ENCODE results near the gene ST13. TPM values are rescaled to one million over a fixed set of nuclear protein-coding genes. Genes with fewer than 3 reads are reported as not detected.
"Not testable (repeated sequence)": the region's sequence is repeated elsewhere in the genome, so short reads cannot be mapped to it uniquely, and the experiment has no call there.

ST13 gene
- total RNA-seq, 1 experiment from 2014 or later: 301 TPM

GRCh38 chr22:40868379-40868778 lies 11.9 kb upstream of the ST13 start:
- H3K27me3 ChIP-seq (ENCODE audit: insufficient read depth, low read length); H3K9me3 ChIP-seq (ENCODE audit: control insufficient read depth in 1 of 2, insufficient read depth in 1 of 2, low read depth in 1 of 2, low read length in 2 of 2); H4K20me1 ChIP-seq (ENCODE audit: insufficient read depth); DNase-seq (ENCODE audit: low read depth, low spot score); H3K4me3 ChIP-seq (replicated peaks in 1 of 2; ENCODE audit: low read depth in 1 of 2, low read length in 2 of 2); H2AFZ ChIP-seq (ENCODE audit: low read depth, low read length, poor library complexity, severe bottlenecking); H3K9ac ChIP-seq (ENCODE audit: low read length); H3K9me2 ChIP-seq (ENCODE audit: insufficient read depth); H3K4me2 ChIP-seq (ENCODE audit: low read length); BruUV-seq (replicated peaks); CTCF ChIA-PET; RAD21 ChIA-PET (ENCODE audit: low non-redundant PET in 1 of 2, low total read pairs in 2 of 2, uncharacterized antibody in 2 of 2, unreplicated experiment in 2 of 2); intact Hi-C loops (cut with micrococcal nuclease); ATAC-seq; H3K27ac ChIP-seq (ENCODE audit: low read depth, low read length); H3K4me1 ChIP-seq (ENCODE audit: control insufficient read depth in 1 of 2, insufficient read depth in 2 of 2, low read length in 2 of 2): not testable (repeated sequence)
- H3K79me2 ChIP-seq (ENCODE audit: insufficient read depth, low read length): peaks cover 38% of the 10 kb centered on the region
- POLR2A ChIA-PET: interaction anchor here (2.0 kb wide), 1 partner anchor 12 kb away, joined by 9 read pairs; the partner anchor contains the start of genes ST13 and XPNPEP3
- peaks cover 16 to 17% of the 10 kb centered on the region in 2 experiments; a peak in 3 of 4 replicates for H3K36me3 ChIP-seq (ENCODE audit: control insufficient read depth in 1 of 2, insufficient read depth in 2 of 2, low read length in 2 of 2)

GRCh38 chr22:40867109-40867508 lies 10.7 kb upstream of the ST13 start:
- POLR2A ChIA-PET: interaction anchor here (2.0 kb wide), 1 partner anchor 10 kb away, joined by 9 read pairs; the partner anchor contains the start of genes ST13 and XPNPEP3
- BruUV-seq (replicated peaks): no TSS peak
- ATAC-seq: no peak

GRCh38 chr22:40862537-40862936 lies 6.1 kb upstream of the ST13 start:
- Histone ChIP-seq H3K4me2 (ENCODE audit: low read length) (no peak overlapping the region), H3K9me2 (ENCODE audit: insufficient read depth) (no peaks in the 10 kb centered on the region), H4K20me1 (ENCODE audit: insufficient read depth) (no peaks in the 10 kb centered on the region; the same call in 1 of the 2 replicates), H3K4me1 (ENCODE audit: control insufficient read depth in 1 of 2, insufficient read depth in 2 of 2, low read length in 2 of 2) (peaks cover 4 to 7% of the 10 kb centered on the region in 2 experiments; a peak in 3 of 4 replicates), H3K9me3 (ENCODE audit: control insufficient read depth in 1 of 2, insufficient read depth in 1 of 2, low read depth in 1 of 2, low read length in 2 of 2) (no peaks in the 10 kb centered on the region), H3K9ac (ENCODE audit: low read length) (no peak overlapping the region), H3K36me3 (ENCODE audit: control insufficient read depth in 1 of 2, insufficient read depth in 2 of 2, low read length in 2 of 2) (no peaks in the 10 kb centered on the region; a peak in 2 of 4 replicates), H3K4me3 (replicated peaks in 1 of 2; ENCODE audit: low read depth in 1 of 2, low read length in 2 of 2) (no peak overlapping the region), H3K79me2 (ENCODE audit: insufficient read depth, low read length) (peaks cover 88% of the 10 kb centered on the region), H2AFZ (ENCODE audit: low read depth, low read length, poor library complexity, severe bottlenecking) (no peak overlapping the region), H3K27me3 (ENCODE audit: insufficient read depth, low read length) (no peaks in the 10 kb centered on the region), H3K27ac (ENCODE audit: low read depth, low read length) (no peak overlapping the region)
- CTCF ChIA-PET: no interaction called here
- ATAC-seq: no peak
- intact Hi-C loops (cut with micrococcal nuclease): no loop called here
- no peak for DNase-seq (ENCODE audit: low read depth, low spot score)
- POLR2A ChIA-PET: no interaction called here
- RAD21 ChIA-PET (ENCODE audit: low non-redundant PET in 1 of 2, low total read pairs in 2 of 2, uncharacterized antibody in 2 of 2, unreplicated experiment in 2 of 2): no interaction called here
- BruUV-seq (replicated peaks): no TSS peak
- TF ChIP-seq JUND (IDR thresholded peaks at IDR 0.05) (no peak), FOSL1 (IDR thresholded peaks at IDR 0.05; ENCODE audit: low read depth) (no peak), CBX3 (IDR thresholded peaks at IDR 0.05; ENCODE audit: low read depth) (no peak), SP1 (IDR thresholded peaks at IDR 0.05; ENCODE audit: low read depth) (no peak), ZNF274 (IDR thresholded peaks at IDR 0.05; ENCODE audit: low read depth, low read length) (no peak), YY1 (IDR thresholded peaks at IDR 0.05; ENCODE audit: extremely low read depth, insufficient replicate concordance, low read depth, low read length) (no peak), ZFX (IDR thresholded peaks at IDR 0.05) (no peak), EZH2 (IDR thresholded peaks at IDR 0.05) (no peak), RAD21 (IDR thresholded peaks at IDR 0.05; ENCODE audit: low read depth) (no peak), TCF7L2 (IDR thresholded peaks at IDR 0.05; ENCODE audit: borderline replicate concordance, extremely low read depth, insufficient read depth, insufficient read length) (no peak), SRF (IDR thresholded peaks at IDR 0.05; ENCODE audit: low read depth) (no peak), ATF3 (IDR thresholded peaks at IDR 0.05) (no peak), POLR2AphosphoS5 (IDR thresholded peaks at IDR 0.05; ENCODE audit: low read depth, low read length) (no peak)

More at GRCh38 chr22:40867109-40867508, 10.7 kb upstream of the ST13 start:
- no peak overlapping the region for H2AFZ ChIP-seq (ENCODE audit: low read depth, low read length, poor library complexity, severe bottlenecking)
- CTCF ChIA-PET: no interaction called here
- no peaks in the 10 kb centered on the region for H3K9me3 ChIP-seq (ENCODE audit: control insufficient read depth in 1 of 2, insufficient read depth in 1 of 2, low read depth in 1 of 2, low read length in 2 of 2)
- H3K9me2 ChIP-seq (ENCODE audit: insufficient read depth): no peaks in the 10 kb centered on the region
- H3K4me2 ChIP-seq (ENCODE audit: low read length): no peak overlapping the region
- H3K27ac ChIP-seq (ENCODE audit: low read depth, low read length): no peak overlapping the region
- no peaks in the 10 kb centered on the region for H3K27me3 ChIP-seq (ENCODE audit: insufficient read depth, low read length)
- no peak overlapping the region for H3K4me3 ChIP-seq (replicated peaks in 1 of 2; ENCODE audit: low read depth in 1 of 2, low read length in 2 of 2)
- intact Hi-C loops (cut with micrococcal nuclease): no loop called here
- H3K9ac ChIP-seq (ENCODE audit: low read length): no peak overlapping the region
- peaks cover 50% of the 10 kb centered on the region for H3K79me2 ChIP-seq (ENCODE audit: insufficient read depth, low read length)
- peaks cover 16 to 17% of the 10 kb centered on the region in 2 experiments; a peak in 3 of 4 replicates for H3K36me3 ChIP-seq (ENCODE audit: control insufficient read depth in 1 of 2, insufficient read depth in 2 of 2, low read length in 2 of 2)
- no peaks in the 10 kb centered on the region for H3K4me1 ChIP-seq (ENCODE audit: control insufficient read depth in 1 of 2, insufficient read depth in 2 of 2, low read length in 2 of 2)
- H4K20me1 ChIP-seq (ENCODE audit: insufficient read depth): no peaks in the 10 kb centered on the region
- RAD21 ChIA-PET (ENCODE audit: low non-redundant PET in 1 of 2, low total read pairs in 2 of 2, uncharacterized antibody in 2 of 2, unreplicated experiment in 2 of 2): no interaction called here
- no peak for TF ChIP-seq YY1 (IDR thresholded peaks at IDR 0.05; ENCODE audit: extremely low read depth, insufficient replicate concordance, low read depth, low read length)
- TF ChIP-seq SIN3A (IDR thresholded peaks at IDR 0.05; ENCODE audit: low read depth): no peak
- no peak for DNase-seq (ENCODE audit: low read depth, low spot score)

Data from HCT116 (cell line).